Neutrophil (primary cell): ENCODE data around the gene GALNS.

ENCODE experiments used
- H3K27ac ChIP-seq: fragments of 200-600 bp; sonication (generic); 2 replicates; pipeline ENCODE4 v1.5.1; 2016; ENCODE audit warnings: mild to moderate bottlenecking, moderate library complexity
- H3K27me3 ChIP-seq: fragments of 200-600 bp; sonication (generic); 2 replicates; pipeline ENCODE4 v1.6.0; 2016; ENCODE audit warnings: mild to moderate bottlenecking
- H3K36me3 ChIP-seq: fragments of 200-600 bp; sonication (generic); 2 replicates; pipeline ENCODE4 v1.5.1; 2017
- H3K4me1 ChIP-seq, 2 experiments: fragments of 200-600 bp in 1 of 2; sonication (generic) in 1 of 2; 1 replicate in 1 of 2; 2 replicates in 1 of 2; pipeline versions ENCODE4 v1.5.1 to v1.6.1; 2013 to 2016; ENCODE audit warnings: low read depth in 1 of 2, low read length in 1 of 2, mild to moderate bottlenecking in 1 of 2, moderate library complexity in 1 of 2; ENCODE audit not compliant: control insufficient read depth in 1 of 2, insufficient read depth in 1 of 2
- H3K4me3 ChIP-seq, 2 experiments: fragments of 200-600 bp in 1 of 2; sonication (generic) in 1 of 2; 1 replicate in 1 of 2; 2 replicates in 1 of 2; pipeline ENCODE4 v1.5.1; 2013 to 2016; ENCODE audit warnings: low read depth in 1 of 2, low read length in 1 of 2, mild to moderate bottlenecking in 1 of 2, moderate library complexity in 1 of 2
- H3K9me3 ChIP-seq: fragments of 200-600 bp; sonication (generic); 2 replicates; pipeline ENCODE4 v1.5.1; 2016
- CTCF ChIP-seq: fragments of 200-600 bp; sonication (generic); IDR thresholded peaks from 2 replicates; pipeline ENCODE4 v1.5.1; 2016; ENCODE audit warnings: antibody characterized with exemption

GALNS gene

GRCh38 chr16:88879788-88880055 is 23.0 kb upstream of the GALNS start:
- Histone ChIP-seq H3K27me3 (no peaks in the 10 kb centered on the region), H3K4me3 (no peak overlapping the region), H3K27ac (no peak overlapping the region), H3K4me1 (no peaks in the 10 kb centered on the region), H3K36me3 (peaks cover 100% of the 10 kb centered on the region), H3K9me3 (no peaks in the 10 kb centered on the region)
- no peak for TF ChIP-seq CTCF

GRCh38 chr16:88878967-88879787 is 22.4 kb upstream of the GALNS start:
- no peaks in the 10 kb centered on the region for H3K27me3 ChIP-seq
- no peak overlapping the region for H3K27ac ChIP-seq
- H3K9me3 ChIP-seq, result no peaks in the 10 kb centered on the region

DNA sequence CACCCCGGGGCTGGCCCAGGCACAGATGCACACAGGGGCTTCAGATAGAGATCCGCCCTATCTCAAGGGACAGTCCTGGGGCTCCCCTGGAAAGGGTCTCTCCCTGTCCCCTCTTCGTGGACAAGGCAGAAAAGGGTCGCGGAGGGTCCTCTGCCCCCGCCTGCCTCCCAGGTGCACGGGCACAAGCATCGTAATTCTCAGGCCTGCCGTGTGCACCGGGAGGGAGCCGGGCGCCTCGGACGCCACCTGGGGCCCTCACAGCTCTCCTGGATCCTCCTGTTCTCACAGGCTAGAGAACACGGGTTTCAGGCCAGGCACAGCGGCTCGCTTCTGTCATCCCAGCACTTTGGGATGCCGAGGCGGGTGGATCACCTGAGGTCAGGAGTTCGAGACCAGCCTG is 21.6 kb upstream of the GALNS start:
- Histone ChIP-seq H3K27ac (no peak overlapping the region), H3K4me1 (no peaks in the 10 kb centered on the region), H3K27me3 (no peaks in the 10 kb centered on the region), H3K9me3 (no peaks in the 10 kb centered on the region), H3K4me3 (no peak overlapping the region), H3K36me3 (peaks cover 98% of the 10 kb centered on the region)
- no peak for TF ChIP-seq CTCF

More at GRCh38 chr16:88878967-88879787, 22.4 kb upstream of the GALNS start:
- H3K36me3 ChIP-seq, result peaks cover 100% of the 10 kb centered on the region
- no peak overlapping the region for H3K4me3 ChIP-seq
- H3K4me1 ChIP-seq, result no peaks in the 10 kb centered on the region
- no peak for TF ChIP-seq CTCF

GRCh38 chr16:88877564-88878289 is 21.0 kb upstream of the GALNS start:
- peaks cover 91% of the 10 kb centered on the region for H3K36me3 ChIP-seq
- no peak overlapping the region for H3K4me3 ChIP-seq
- peaks cover 5% of the 10 kb centered on the region for H3K27me3 ChIP-seq
- H3K4me1 ChIP-seq, result no peaks in the 10 kb centered on the region
- no peaks in the 10 kb centered on the region for H3K9me3 ChIP-seq
- TF ChIP-seq CTCF, result no peak
- no peak overlapping the region for H3K27ac ChIP-seq

DNA sequence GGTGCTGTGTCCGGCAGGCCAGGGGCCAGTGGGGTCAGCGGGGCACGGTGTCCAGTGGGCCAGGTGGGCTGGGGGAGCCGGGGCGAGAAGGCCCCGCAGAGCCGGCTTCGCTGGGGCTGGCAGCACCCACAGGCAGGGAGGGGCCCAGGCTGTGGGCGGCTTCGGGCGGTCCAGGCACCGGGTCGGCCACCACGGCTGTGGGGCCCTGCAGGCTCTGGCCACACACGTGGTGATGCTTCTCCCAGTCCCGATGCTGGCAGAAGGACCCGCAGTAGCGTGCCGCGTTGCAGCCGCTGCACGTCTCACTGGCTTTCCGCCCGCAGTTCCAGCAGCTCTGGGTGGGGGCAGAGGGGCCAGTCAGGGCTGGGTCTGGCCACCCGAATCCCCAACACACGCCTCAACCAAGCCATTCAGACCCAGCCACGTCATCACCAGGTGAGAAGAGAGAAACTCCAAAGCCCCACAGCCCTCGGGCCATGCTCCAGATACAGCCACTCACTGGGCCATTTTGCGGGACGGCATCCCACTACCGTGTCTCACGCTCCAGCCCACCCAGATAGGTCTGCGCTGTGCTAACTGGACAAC is 20.3 kb upstream of the GALNS start:
- H3K4me1 ChIP-seq, result no peaks in the 10 kb centered on the region
- no peak overlapping the region for H3K4me3 ChIP-seq
- TF ChIP-seq CTCF, result no peak
- peaks cover 84% of the 10 kb centered on the region for H3K36me3 ChIP-seq
- no peaks in the 10 kb centered on the region for H3K9me3 ChIP-seq
- no peak overlapping the region for H3K27ac ChIP-seq
- peaks cover 12% of the 10 kb centered on the region for H3K27me3 ChIP-seq
